Activated T-cell treated with anti-CD3 and anti-CD28 coated beads, Interleukin-2, amount 50 U/mL, for 48 hours (primary cell): Measurements from ENCODE around the gene SLC4A1.

Source experiments
- DNase-seq, 2 experiments: peaks; one replicate each; pipeline ENCODE4 v3.0.0-alpha.2; 2020

SLC4A1 gene

DNA sequence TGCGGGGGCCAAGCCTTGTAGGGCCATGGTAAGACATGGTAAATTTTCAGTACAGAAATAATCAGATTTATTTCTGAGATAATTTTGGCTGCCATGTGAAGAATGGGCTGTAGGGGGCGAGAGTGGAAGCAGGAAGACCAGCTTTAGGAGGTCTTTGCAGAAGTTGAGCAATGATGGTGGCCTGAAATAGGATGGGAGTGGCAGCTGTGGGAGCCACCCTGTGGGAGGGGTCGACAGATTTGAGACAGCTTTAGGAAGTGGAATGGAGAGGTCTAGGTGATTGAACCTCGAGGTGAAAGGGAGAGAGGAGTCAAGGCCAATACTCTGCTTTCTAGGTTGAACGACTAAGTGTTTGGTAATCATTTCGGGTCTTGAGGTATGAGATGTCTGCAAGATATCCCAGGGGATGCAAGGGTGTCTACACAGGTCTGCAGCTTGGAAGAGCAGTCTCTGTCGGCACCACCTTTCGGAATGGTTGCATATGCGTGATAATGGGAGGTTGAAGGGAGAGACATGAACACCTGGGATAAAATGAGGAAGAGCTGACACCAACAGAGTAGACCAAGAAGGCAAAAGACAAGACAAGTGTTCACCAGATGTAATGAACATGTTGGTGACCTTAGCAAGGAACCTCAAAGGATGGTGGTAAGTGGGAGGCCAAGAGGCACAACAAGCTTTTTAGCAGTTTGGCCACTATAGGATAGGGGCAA, 64.0 kb downstream of the SLC4A1 start:
- DNase-seq = peak; percentile 73 to 75

GRCh38 chr17:44202756-44203155, 65.2 kb downstream of the SLC4A1 start:
- no peak for DNase-seq

GRCh38 chr17:44200478-44201155, 67.3 kb downstream of the SLC4A1 start:
- no peak for DNase-seq

- DNase-seq = peak; percentile 99
These were observed 68.1 kb downstream of the SLC4A1 start, which contains the start of gene ATXN7L3 for GRCh38 chr17:44199553-44200477. ATXN7L3 (minus strand) TSS chr17:44199884; CDS start chr17:44198070, 1,814 bp downstream.

DNA sequence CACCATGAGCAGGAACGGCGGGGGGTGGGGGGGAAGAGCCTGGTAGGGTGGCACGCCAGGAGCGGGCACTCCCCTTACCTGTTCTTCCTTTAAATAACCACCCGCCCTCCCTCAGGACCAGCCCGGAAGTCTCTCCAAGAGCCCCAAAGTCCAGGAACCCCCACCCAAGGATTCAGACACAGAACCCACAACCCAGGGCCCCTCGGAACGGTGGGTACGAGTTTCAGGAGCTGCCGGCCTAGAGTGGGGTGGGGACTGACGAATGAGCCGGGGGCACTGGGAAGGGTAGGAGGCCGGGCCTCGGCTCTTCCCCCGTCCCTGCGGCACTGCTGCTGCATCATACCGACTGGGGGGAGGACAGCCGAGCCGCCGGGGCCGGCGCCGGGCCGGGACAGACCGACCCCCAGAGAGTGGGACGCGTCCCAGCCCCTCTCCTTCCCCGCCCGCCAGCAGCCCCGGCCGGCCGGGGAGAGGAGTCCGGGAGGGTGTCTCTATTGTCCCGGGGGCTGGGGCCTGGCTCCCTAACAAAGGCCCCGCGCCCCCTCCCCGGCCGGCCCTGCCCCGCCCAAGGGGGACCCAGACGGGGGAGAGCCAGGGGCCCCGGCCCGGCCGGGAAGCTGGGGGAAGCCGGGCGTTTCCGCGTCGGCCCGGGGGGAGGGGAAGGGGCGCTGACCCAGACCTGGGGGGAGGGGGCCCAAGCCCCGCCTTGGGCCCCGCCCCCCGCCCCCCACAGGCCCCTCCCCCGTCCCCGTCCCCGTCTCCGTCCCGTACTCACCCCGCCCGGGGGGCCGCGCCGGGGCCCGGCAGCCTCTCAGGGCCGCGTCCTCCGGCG, 69.0 kb downstream of the SLC4A1 start:
- DNase-seq = peak; percentile 68 to 79
